ENCODE measurements around the gene PTPRB. TPM values are rescaled to one million over a fixed set of nuclear protein-coding genes. Genes with fewer than 3 reads are reported as not detected.

Gene PTPRB
- total RNA-seq, 4 donors from 2014 or later: 12.5 to 40.3 (median 26.8) TPM

- H3K27me3 ChIP-seq: no peaks in the 10 kb centered on the region
- peaks cover 0 to 8% (median 0%) of the 10 kb centered on the region in 3 donors for H3K9me3 ChIP-seq
- no peak overlapping the region for H3K4me3 ChIP-seq
- 61 to 78% methylated on average over 3 to 8 of the region's 10 CpGs for WGBS, 2 donors (ENCODE audit: low coverage in 1 of 2)
- no peak for TF ChIP-seq POLR2AphosphoS5 (IDR thresholded peaks at IDR 0.05)
- H3K27ac ChIP-seq: no peak overlapping the region
- ATAC-seq: no peak
- H3K4me1 ChIP-seq: no peaks in the 10 kb centered on the region
- H3K36me3 ChIP-seq: no peaks in the 10 kb centered on the region
These were observed 169.1 kb downstream of the PTPRB start for GRCh38 chr12:70467918-70468733.

- no peaks in the 10 kb centered on the region for H3K4me1 ChIP-seq
- peaks cover 0 to 8% (median 0%) of the 10 kb centered on the region in 3 donors for H3K9me3 ChIP-seq
- WGBS, 2 donors (ENCODE audit: low coverage in 1 of 2): 85 to 88% methylated on average over 2 of the region's 2 CpGs
- H3K36me3 ChIP-seq: no peaks in the 10 kb centered on the region
- TF ChIP-seq POLR2AphosphoS5 (IDR thresholded peaks at IDR 0.05) (no peak), EP300 (IDR thresholded peaks at IDR 0.05) (no peak), POLR2A (IDR thresholded peaks at IDR 0.05) (no peak), CTCF (IDR thresholded peaks at IDR 0.05) (no peak)
- no peak overlapping the region for H3K27ac ChIP-seq
- H3K4me3 ChIP-seq: no peak overlapping the region
- H3K27me3 ChIP-seq: no peaks in the 10 kb centered on the region
- ATAC-seq: no peak
These were observed 169.8 kb downstream of the PTPRB start for GRCh38 chr12:70467476-70467875.

- no peaks in the 10 kb centered on the region for H3K4me1 ChIP-seq
- 88 to 100% methylated on average over 1 to 2 of the region's 2 CpGs for WGBS, 2 donors (ENCODE audit: low coverage in 1 of 2)
- H3K9me3 ChIP-seq: peaks cover 0 to 8% (median 0%) of the 10 kb centered on the region in 3 donors
- H3K36me3 ChIP-seq: no peaks in the 10 kb centered on the region
- no peak for ATAC-seq
- H3K27ac ChIP-seq: no peak overlapping the region
- no peak for TF ChIP-seq EP300 (IDR thresholded peaks at IDR 0.05)
- TF ChIP-seq CTCF (IDR thresholded peaks at IDR 0.05): no peak
- no peak for TF ChIP-seq POLR2AphosphoS5 (IDR thresholded peaks at IDR 0.05)
- no peak for TF ChIP-seq POLR2A (IDR thresholded peaks at IDR 0.05)
- no peak overlapping the region for H3K4me3 ChIP-seq
- no peaks in the 10 kb centered on the region for H3K27me3 ChIP-seq
These were observed 170.5 kb downstream of the PTPRB start for GRCh38 chr12:70466753-70467152.
